GM11168 (cell line): Measurements from ENCODE around the gene MYLK3.

Source experiments
- in situ Hi-C: fragments of 300-500 bp; cut with MboI; formaldehyde crosslinking; loops from one replicate; pipeline ENCODE4 v1.12.0; 2022; ENCODE audit warnings: low sequenced_read_pairs; ENCODE audit not compliant: unreplicated experiment

Gene MYLK3

DNA sequence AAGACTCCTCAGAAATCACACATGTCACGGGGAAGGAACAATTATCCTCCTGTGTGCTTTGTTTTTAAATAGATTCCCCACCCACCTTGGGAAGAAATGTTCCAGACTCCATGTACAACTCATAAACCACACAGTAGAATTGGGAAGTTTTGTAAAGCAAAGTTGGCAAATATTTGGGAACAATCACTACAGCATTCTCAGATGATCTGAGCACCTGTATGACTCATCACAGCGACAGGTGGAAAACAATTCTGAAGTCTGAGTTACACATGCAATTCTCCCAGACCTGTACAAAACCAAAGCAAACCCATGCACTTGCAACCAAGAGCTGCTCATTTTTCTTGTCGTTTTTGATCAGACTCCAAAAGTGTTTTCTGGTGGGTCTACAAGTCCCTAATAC lies 14.4 kb upstream of the MYLK3 start:
- in situ Hi-C loops, result no loop called here

DNA sequence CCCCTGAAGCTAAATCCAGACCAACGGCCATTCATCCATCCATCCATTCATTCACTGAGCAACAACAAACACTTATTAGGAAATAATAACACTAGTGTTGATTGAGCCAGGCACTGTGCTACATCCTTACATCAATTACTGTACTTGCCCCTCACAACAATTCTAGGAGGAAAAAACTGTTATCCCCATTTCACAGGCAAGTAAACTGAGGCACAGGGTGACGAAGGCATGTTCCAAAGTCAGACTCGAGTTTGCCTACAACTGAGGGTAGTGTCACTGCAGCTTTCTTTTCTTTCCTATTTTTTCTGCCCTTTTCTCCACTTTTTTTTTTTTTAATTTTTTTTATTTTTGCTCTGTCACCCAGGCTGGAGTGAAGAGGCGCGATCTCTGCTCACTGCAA lies 11.2 kb upstream of the MYLK3 start:
- in situ Hi-C loops, result no loop called here

DNA sequence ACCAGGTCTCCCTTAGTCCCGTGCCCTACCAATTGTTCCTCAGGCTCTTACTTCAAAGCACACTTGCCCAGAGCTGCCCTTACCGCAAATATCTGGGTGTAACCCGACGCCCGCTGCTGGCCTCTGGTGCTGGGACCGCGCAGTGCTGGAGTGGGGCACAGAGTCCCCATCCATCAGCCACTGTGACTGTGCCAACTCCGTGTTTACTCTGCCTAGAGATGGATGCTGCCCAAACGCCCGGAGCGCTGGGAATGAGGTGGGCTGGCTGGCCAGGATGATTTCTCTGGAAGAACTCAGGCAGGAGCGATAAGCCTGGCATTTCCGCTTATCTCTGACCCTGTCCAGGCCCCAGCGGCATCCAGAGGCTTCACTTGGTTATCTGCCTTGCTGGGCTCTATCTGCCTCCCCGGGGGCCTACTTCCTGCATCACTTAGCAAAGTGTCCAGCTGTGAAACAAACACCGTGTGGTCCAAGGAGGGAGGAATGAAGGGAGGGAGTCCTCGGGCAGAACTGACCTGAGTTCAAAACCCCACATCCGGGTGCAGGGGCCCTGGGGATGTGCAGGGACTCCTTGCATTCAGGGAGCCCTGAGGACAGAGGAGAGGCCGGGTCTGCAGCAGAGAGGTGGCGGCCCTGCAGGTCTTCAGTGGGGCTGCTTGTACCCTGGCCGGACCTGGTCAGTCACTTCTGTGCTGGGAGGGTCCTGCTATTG lies 9.4 kb upstream of the MYLK3 start:
- in situ Hi-C loops, result no loop called here

DNA sequence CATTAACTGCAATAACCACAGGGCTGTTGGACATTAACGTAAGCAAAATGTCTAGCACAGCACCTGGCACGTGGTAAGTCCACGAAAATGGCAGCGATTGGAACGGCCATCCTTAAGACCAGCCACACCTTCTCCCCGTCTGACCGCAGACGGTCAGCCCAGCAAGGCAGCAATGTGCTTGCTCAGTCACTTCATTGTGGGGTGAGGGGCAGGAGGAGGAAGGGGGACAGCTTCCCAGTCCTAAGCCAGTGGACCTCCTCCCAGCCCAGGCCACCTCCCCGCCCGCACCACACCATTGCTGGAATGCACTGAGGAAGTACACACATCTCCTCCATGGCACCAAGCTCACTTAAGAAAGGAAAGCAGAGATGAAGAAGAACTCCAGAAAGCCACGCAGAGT lies 8.6 kb upstream of the MYLK3 start:
- in situ Hi-C loops, result no loop called here

DNA sequence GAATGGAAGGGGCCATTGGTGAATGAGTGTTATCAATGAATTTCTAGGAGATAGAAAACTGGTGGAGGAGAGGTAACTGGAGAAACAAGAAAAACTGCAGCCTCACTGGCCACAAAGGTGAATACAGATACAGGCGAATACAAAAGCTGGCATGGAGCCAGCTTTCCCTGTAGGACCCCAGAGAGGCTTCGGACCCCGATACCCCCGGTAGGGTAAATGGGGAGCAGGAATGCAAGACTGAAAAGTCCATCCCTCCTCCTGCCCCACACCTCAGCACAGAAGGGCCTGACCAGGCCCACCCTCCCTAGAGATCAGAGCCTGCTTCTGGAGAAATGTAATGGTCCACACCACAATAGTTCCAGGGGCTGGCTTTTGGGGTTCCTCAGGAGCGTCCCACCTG lies 4.9 kb upstream of the MYLK3 start:
- in situ Hi-C loops, result no loop called here

DNA sequence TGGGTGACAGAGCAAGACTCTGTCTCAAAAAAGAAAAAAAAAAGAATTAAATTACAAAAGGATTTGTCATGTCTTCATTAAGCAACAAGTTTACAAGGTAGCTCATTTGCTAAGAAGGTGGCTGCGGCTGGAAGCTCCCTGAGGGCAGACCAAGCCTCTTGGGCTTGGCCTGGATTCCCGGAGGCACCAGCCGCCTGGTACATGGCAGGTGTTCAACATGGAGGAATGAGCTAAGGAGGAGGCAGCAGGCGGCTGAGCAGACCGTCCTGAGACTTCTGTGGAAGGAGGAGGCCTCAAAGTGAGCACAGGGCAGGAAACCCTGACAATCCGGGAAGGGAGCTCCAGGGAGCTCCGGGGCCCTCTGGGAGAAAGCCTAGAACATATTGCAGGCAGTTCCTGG lies 3.2 kb upstream of the MYLK3 start:
- in situ Hi-C loops, result no loop called here

DNA sequence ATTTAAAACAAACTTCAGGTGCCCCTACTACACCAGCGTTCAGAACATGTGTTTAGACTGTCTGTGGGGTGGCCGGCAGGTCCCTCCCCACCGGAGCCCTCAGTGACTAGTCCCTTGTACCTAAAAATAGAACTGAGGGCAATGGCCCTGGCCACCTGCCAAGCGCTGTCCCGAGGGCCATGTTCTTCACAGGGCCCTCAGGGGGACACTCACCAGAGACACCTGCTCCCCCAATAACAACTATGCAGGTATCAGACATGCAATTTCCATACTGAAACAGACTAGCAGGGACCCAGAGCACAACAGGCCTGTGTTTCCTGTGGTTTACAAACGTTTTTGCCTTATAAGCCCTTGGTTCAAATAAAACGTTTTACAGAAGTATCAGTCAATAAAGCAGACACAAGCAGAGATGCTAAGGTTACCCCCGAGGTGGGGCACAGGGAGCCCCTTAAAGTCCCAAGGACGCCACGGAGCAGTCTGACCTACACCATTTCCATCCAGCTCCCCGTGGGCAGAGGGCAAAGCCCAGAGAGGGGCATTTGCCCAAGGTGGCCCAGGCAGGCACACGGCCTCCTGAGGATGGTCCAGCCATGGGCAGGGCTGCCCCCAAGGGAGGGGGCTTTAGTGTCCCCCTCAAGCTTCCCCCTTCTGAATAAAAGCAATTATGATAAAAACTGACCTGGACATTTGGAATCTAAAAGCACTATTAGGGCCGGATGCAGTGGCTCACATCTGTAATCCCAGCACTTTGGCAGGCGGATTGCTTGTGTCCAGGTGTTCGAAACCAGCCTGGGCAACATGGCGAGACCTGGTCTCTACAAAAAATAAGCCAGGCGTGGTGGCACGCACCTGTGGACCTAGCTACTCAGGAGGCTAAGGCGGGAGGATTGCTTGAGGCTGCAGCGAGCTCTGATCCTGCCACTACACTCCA lies 896 bp upstream of the MYLK3 start:
- in situ Hi-C loops, result no loop called here

DNA sequence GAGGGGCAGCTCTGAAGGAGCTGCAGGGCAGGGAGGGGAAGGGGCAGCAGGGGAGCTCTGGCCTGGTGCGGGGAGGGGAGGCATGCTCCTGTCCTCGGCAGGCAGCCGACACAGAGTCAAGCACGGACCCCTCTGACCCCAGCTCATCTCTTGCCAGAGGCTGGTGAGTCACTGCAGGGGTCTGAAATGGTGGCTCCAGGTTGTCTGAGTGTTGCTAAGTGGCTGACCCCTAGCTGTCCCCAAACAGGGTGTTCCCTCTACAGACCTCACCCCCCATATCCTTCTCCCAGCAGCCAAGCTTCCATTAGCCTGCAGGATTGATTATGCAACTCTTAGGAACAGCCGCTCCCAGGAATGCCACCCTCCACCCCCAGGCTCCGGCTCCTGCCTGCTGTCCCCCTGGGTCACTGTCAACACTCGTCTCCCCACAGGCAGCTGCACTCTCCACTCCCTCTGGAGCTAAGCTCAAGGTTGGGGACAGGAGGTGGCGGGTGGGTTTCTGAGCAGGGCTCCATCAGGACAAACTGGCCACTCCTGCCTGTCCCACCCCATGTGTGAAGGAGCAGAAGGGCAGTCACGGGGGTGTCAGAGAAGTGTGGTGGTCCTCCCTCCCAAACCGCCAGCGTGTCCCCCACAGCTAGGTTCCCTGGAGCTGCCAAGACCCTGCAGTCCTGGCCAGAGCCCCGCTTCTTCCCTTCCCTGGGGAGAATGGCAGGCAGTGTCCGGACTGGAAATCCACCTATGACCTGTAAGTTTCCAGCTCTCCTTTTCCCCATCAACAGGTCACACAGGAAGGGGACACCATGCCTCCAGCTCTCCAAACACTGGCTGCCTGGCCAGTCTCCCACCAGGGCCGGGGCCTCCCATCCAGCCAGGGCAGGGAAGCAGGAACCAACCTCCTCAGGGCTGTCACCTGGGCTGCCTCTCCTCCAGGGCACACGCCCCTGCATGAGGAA lies 1.0 kb downstream of the MYLK3 start:
- in situ Hi-C loops, result no loop called here

DNA sequence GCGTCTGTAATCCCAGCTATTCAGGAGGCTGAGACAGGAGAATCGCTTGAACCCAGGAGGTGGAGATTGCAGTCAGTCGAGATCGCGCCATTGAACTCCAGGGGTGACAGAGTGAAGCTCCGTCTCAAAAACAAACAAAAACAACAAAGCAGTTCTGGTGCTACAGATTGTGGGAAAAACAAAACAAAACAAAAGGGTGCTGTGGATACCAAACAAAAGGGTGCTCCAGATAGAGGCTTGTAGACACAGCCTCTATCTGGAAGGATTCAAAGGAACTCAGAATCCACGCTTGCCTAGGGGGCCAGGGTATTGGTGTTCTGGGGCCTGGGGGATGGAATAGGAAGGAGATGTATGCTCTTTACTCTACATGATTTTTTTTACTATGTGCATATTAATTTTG lies 2.5 kb downstream of the MYLK3 start:
- in situ Hi-C loops, result no loop called here

DNA sequence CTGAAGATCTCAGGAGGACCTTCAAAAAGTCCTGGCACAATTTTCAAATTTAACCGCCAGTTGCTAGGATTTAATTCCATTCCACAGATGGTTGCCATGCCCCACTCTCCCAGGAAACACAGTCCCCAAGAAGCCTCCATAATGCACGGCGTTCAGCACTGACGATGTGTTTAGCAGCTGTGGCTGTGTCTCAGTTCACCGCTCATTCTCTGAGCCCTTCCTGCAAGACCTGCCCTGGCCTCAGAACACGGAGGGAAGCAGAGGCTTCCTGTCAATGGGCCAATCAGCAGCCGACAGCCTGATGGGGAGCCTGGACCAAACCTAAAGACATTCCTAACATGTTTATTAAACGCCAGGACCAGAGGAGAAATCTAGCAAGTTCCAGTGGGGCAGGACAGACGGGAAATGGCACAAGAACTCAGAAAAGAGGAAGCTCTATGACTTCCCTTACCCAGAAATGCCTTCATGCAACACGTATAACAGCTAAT lies 4.9 kb downstream of the MYLK3 start:
- in situ Hi-C loops, result no loop called here

DNA sequence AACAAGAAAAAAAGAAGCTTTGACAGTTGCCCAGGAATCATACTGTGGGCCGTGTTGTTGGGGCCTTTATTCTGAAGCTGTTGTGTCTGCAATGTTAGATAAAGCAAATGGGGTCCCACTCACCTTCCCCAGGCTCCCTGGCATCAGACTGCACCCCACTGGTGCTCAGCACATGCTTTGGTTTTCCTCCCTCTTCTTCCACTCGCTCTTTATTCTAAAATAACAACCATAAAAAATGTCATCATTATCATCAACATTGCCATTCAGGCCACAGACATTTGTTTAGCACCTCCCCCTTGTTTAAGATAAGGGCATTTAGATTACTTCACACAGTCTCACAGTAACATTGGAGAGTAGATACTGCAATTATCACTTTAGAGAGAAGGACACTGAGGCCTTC lies 8.2 kb downstream of the MYLK3 start:
- in situ Hi-C loops, result no loop called here

DNA sequence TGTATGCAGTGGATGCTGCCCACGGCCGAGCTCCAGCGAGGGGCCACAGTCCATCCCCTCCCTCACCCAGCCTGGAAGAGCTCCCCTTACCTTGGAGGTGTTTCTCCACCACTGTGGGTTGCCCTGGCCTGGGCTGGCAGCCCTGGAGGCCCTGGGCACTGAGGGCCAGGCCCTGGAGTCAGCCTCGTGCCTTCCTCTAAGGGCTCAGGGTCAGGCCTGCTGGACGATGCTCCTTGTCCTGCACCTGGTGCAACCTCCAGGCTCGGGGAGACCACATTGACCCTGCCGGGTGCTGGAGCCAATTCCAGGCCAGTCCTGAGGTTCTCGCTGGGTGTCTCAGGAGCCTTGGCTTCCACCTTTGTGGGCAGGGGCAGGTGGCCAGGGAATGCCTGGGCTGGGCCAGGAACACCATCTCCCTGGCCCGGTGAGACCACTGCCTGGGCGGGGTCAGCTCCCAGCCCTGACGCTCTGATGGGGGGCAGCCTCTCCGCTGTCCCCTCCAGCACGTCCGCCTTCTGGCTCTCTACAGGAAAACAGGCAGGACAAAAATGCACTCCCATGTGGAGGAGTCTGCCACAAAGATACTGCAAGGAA lies 10.4 kb downstream of the MYLK3 start:
- in situ Hi-C loops, result no loop called here

DNA sequence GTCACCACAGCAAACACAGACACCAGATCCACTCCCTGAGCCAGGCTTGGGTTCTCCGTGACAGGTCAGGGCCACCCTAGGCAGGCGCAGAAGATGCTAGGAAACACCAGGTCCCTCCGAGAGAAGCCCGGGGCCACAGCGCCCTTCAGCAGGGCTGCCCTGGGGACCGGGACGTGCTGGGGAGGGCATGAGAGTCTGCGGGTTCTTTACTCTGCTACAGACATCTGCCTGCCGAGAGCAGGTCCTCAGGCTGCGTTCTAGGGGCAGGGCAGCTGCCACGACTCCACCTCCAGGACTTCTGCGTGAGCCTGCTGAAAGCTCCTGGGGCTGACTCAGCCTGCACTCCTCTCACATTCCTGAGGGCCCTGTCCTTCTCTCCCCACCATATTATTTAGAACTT lies 11.4 kb downstream of the MYLK3 start:
- in situ Hi-C loops, result no loop called here

DNA sequence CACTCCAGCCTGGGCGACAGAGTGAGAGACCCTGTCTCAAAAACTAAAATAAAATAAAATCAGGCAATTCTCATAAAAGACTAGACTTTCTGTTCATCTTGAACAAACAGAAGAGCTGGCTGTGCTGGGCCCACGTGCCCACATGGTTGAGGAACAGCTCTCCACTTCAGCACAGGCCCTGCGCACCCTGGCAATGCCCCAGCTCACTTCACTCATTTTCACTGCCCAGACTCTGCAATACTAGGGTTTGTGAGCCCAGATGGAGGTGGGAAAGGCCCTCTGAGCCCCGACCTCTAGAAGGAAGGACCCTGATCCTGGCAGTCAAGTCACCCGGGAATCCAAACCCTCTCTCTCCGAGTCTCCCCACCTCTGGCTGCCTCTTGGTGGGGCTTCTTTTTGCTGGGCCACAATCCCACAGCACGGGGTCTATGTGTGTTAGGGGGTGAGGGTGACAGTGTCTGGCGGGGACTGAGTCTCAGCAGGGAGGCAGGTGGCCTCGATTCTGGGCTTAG lies 14.8 kb downstream of the MYLK3 start:
- in situ Hi-C loops, result no loop called here

DNA sequence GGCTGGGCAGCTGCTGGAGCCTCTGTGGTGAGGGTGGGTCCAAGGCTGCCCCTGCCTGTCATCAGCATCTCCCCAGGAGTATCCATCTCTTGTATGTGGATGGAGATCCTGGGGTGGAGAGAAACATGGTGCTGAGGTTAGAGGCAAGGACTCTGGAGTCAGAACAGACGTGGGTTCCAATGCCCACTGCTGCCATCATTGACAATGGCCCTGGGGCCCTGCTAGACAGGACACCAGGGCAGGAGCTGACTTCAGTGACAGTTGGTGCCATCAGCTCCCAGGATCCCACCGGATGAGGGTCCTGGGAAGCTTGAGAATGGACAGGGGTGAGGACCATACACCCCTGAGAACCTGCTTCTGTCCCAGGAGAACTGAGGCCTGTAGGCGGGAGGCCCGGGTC lies 15.6 kb downstream of the MYLK3 start:
- in situ Hi-C loops, result no loop called here

DNA sequence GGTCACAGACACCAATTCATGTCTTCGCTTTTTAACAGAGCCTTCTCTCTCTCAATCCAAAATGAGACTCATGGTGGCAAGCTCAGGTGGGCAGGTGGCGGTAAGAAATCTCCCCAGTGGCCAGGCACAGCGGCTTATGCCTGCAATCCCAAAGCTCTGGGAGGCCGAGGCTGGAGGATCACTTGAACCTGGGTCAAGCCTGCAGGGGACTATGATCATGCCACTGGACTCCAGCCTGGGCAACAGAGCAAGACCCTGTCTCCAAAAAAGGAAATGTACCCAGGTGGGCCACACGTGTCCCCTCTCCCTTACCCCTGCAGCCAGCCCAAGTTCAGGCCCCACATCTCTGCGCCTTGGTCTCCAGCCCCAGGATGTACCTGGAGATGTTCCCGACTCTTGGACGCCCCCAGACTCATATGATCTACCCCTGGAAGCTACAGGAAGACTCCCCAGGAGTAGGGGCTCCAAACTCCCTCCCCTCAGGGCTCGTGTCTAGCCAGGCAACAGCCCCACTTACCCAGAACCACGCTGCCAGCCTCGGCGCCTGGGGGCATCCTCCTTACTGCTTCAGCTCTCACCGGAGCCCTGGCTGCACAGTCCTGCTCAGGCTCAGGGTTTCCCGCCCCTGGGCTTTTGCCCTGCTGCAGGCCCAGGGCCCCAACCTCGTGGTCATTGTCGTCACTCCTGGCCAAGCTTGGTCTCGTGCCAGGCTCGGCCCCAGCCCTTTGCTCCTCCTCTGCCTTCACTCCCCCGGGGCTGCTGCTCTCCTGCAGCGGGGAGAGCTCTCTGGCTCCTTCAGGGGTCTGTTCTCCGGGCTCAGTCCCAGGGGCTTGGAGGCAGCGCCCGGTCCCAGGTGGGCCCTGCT lies 16.2 kb downstream of the MYLK3 start:
- in situ Hi-C loops, result no loop called here

DNA sequence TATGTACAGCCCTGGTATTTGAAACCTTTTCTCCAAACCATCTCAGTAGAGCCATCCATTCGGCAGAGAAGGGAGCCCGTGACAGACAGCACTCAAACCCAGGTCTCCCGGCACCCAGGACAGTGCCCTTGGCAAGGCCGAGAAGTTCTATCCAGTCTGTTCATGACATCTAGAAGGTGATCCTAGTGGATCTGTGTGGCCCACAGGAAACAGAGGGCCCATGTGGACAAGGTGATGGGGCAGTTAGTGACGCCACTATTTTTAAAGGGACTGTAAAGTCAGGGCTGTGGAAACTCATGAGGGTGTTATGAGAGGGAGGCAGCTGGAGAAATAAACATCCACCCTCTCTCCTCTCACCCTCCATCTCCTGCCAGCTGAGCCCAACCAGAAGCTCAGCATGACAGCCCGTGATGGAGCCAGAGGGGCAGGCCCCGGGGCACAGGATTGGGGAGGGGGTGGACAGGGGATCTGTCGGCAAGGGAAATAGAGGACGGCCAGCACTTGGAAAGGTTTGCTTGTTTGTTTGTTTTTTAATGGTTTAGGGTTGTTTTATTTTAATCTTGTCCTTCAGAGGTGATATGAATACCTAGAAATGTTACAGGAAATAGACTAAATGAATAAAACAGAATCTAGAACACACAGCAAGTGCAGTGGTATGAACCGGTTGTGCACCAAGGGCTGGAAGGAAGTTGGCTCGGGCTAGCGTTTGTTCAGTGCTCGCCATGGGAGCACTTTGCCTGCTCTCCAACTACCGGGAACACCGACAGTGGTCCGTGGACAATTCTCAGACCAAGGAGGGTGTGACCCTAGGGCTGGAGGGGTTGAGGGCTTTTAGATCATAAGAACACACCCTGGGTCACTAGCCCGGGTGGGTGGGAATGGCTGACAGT lies 17.1 kb downstream of the MYLK3 start:
- in situ Hi-C loops, result no loop called here

DNA sequence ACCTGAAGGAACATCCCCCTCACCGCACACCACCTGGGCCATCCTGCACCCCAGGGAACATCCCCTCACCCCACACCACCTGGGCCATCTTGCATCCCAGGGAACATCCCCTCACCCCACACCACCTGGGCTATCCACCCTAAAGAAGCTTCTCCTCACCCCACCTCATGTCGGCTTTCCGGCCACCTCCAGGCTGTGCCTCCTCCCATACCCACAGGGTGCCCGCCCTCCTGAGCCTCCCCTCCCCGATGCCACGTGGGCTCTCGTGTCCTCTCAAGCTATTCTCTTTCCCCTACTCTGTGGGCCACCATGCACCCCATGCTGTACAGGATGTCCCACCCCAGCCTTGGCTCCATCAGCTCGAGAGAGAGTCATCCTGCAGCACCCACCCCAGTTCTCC lies 18.0 kb downstream of the MYLK3 start:
- in situ Hi-C loops, result no loop called here
